Measurements from ENCODE around the gene CPXM1.

Gene CPXM1

DNA sequence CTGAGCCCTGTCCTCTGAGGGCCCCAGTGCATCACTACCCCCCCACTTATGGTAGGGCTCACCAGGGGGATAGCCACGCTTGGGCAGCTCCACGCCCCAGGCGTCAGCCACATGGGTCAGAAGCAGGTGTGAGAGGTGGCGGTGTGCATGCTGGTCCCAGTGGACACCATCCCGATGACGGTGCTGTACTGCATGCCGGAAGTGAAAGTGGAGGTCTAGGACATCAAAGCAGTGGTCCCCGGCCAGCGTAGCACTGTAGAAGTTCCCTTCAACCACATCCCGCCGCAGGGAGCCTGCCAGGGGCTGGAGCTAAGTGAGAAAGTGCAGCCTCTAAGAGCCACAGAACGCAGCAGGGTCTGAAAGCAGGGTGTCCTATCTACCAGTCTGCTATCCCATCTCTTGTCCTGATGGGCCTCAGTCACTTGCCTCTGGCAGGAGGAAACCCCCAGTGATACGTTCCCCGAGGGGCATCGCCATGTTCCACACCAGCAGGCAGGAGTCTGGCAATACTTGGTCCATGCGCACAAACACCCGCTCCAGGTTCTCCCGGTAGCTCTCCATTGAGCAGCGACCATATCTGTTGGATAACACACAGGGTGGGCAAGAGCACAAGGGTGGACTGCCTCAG is 37.9 kb upstream of the CPXM1 start:
- DNase-seq (ENCODE audit: low spot score): peak; percentile 49
- Histone ChIP-seq H3K36me3 (ENCODE audit: low read depth) (peaks cover 10% of the 10 kb centered on the region), H3K27ac (ENCODE audit: poor library complexity, severe bottlenecking) (no peak overlapping the region), H3K4me3 (ENCODE audit: severe bottlenecking) (no peak overlapping the region), H3K9me3 (ENCODE audit: severe bottlenecking) (no peaks in the 10 kb centered on the region), H3K27me3 (ENCODE audit: insufficient read depth, poor library complexity, severe bottlenecking) (no peaks in the 10 kb centered on the region), H3K4me1 (ENCODE audit: insufficient read depth, poor library complexity, severe bottlenecking) (peaks cover 4% of the 10 kb centered on the region)
- no peak for ATAC-seq (ENCODE audit: low read depth)
- TF ChIP-seq, protein P1, sequence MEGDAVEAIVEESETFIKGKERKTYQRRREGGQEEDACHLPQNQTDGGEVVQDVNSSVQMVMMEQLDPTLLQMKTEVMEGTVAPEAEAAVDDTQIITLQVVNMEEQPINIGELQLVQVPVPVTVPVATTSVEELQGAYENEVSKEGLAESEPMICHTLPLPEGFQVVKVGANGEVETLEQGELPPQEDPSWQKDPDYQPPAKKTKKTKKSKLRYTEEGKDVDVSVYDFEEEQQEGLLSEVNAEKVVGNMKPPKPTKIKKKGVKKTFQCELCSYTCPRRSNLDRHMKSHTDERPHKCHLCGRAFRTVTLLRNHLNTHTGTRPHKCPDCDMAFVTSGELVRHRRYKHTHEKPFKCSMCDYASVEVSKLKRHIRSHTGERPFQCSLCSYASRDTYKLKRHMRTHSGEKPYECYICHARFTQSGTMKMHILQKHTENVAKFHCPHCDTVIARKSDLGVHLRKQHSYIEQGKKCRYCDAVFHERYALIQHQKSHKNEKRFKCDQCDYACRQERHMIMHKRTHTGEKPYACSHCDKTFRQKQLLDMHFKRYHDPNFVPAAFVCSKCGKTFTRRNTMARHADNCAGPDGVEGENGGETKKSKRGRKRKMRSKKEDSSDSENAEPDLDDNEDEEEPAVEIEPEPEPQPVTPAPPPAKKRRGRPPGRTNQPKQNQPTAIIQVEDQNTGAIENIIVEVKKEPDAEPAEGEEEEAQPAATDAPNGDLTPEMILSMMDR (IDR thresholded peaks at IDR 0.05; ENCODE audit: poor library complexity, severe bottlenecking): no peak

DNA sequence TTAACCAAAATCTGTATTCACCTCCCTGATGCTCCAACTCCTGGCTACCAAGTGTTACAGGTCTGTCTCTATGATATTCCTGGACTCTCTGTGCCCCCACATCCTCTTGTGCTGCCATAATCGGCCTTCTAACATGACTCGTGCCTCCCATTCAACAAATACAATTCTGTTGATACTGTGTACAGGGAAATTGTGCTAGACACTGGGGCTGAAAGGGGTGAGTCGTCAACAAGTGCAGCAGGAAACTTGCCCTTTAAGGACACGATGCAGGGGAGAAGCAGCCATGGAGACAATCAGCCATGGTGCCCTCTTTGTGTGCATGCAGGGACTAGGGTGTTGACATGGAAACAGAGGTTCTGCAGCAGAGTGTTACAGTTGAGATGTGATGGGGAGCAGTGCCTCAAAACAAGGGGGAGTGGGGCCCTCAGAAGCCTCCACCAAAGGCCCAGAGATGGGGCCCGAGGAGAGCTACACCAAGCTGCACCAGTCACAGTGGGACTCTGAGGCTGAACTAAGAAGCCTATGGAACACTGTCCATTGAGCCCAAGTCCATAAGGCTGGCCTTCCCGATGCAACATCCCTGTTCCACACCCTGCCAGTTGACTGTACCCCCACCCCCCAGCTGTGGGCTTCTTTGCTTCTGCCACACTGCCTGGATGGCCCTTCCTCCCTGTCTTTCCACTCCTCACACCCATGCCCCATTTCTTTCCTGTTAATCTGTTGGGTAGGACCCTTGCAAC is 37.0 kb upstream of the CPXM1 start:
- peaks cover 7% of the 10 kb centered on the region for H3K4me1 ChIP-seq (ENCODE audit: insufficient read depth, poor library complexity, severe bottlenecking)
- DNase-seq (ENCODE audit: low spot score) (no peak), ATAC-seq (ENCODE audit: low read depth) (no peak)
- H3K36me3 ChIP-seq (ENCODE audit: low read depth): peaks cover 10% of the 10 kb centered on the region
- TF ChIP-seq, protein P1 (IDR thresholded peaks at IDR 0.05; ENCODE audit: poor library complexity, severe bottlenecking): no peak
- H3K9me3 ChIP-seq (ENCODE audit: severe bottlenecking): no peaks in the 10 kb centered on the region
- H3K27me3 ChIP-seq (ENCODE audit: insufficient read depth, poor library complexity, severe bottlenecking): no peaks in the 10 kb centered on the region
- no peak overlapping the region for H3K4me3 ChIP-seq (ENCODE audit: severe bottlenecking)
- H3K27ac ChIP-seq (ENCODE audit: poor library complexity, severe bottlenecking): no peak overlapping the region

DNA sequence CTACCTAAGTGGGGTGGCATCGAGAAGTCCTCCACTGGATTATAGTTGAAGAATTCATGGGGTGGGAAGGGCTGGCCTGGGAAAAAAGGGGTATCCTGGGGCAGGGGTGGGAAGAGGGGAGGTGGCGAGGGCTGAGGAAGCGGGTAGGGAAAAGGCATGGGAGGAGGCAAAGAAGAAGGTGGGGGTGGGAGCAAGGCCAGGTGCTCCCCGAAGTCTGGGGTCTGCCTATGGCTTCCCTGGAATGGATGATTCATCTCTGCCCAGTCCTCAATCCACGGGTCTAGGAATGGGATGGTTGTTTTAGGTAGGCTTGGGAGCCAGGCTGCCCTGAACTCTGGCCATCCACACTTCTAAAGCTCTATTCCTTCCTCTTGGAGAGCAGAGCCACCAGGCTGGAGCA is 35.6 kb upstream of the CPXM1 start:
- Histone ChIP-seq H3K4me1 (ENCODE audit: insufficient read depth, poor library complexity, severe bottlenecking) (peaks cover 14% of the 10 kb centered on the region), H3K27me3 (ENCODE audit: insufficient read depth, poor library complexity, severe bottlenecking) (no peaks in the 10 kb centered on the region), H3K4me3 (ENCODE audit: severe bottlenecking) (no peak overlapping the region), H3K27ac (ENCODE audit: poor library complexity, severe bottlenecking) (no peak overlapping the region), H3K36me3 (ENCODE audit: low read depth) (peaks cover 10% of the 10 kb centered on the region), H3K9me3 (ENCODE audit: severe bottlenecking) (no peaks in the 10 kb centered on the region)
- ATAC-seq (ENCODE audit: low read depth): no peak
- DNase-seq (ENCODE audit: low spot score): no peak
- TF ChIP-seq, protein P1 (IDR thresholded peaks at IDR 0.05; ENCODE audit: poor library complexity, severe bottlenecking): no peak

DNA sequence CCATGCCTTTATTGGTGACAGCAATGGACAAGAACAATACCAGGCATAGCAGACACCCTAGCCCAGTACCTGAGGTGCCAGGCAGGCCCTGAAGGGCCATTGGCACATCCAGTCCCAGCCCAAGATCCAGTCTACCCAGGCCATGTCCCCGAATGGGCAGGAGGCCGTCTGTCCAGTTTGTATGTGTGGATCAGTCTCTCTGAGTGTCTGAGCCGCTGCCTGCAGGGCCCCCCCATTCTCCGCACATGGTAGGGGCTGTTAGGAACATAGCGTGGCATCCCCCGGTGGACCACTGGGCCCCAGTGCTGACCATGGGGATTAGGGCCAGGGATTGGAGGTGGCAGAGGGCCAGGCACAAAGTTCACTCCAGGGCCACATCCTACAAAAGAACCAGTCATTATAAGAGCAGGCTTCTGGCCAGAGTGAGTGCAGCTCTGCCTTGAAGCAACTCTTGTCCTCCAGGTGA is 34.9 kb upstream of the CPXM1 start:
- DNase-seq (ENCODE audit: low spot score) (no peak), ATAC-seq (ENCODE audit: low read depth) (no peak)
- Histone ChIP-seq H3K4me1 (ENCODE audit: insufficient read depth, poor library complexity, severe bottlenecking) (peaks cover 14% of the 10 kb centered on the region), H3K4me3 (ENCODE audit: severe bottlenecking) (no peak overlapping the region), H3K36me3 (ENCODE audit: low read depth) (peaks cover 10% of the 10 kb centered on the region), H3K9me3 (ENCODE audit: severe bottlenecking) (no peaks in the 10 kb centered on the region), H3K27ac (ENCODE audit: poor library complexity, severe bottlenecking) (no peak overlapping the region), H3K27me3 (ENCODE audit: insufficient read depth, poor library complexity, severe bottlenecking) (no peaks in the 10 kb centered on the region)
- TF ChIP-seq, protein P1 (IDR thresholded peaks at IDR 0.05; ENCODE audit: poor library complexity, severe bottlenecking): no peak

All from RWPE2 (cell line).